Activated CD4-positive, alpha-beta memory T cell treated with anti-CD3 and anti-CD28 coated beads, Interleukin-2, amount 10 ng/mL, durations not matched to agents 7 days and 5 days (primary cell): ENCODE results near the gene FSD2. TPM values are rescaled to one million over a fixed set of nuclear protein-coding genes. Genes with fewer than 3 reads are reported as not detected.
A peak's percentile ranks its signal among the peaks of the same experiment; 100 is the strongest.

Source experiments
- CTCF ChIA-PET: fragments of 350-600 bp; sonication (Branson Sonifier 250); formaldehyde crosslinking; loops from one replicate; lab custom pipeline; 2021; ENCODE audit warnings: antibody characterized with exemption, inconsistent platforms; lab: Charles Lee
- POLR2A ChIA-PET: fragments of 350-600 bp; sonication (Branson Sonifier 250); formaldehyde crosslinking; loops from one replicate; lab custom pipeline; 2021; ENCODE audit warnings: antibody characterized with exemption; lab: Charles Lee
- DNase-seq: peaks from one replicate; pipeline ENCODE4 v3.0.0-alpha.2; 2020
- H3K27ac Mint-ChIP-seq: one replicate; pipeline ENCODE4 v1.8.0; 2021; ENCODE audit warnings: mild to moderate bottlenecking, mixed read lengths
- H3K27me3 Mint-ChIP-seq: one replicate; pipeline ENCODE4 v1.8.0; 2021; ENCODE audit warnings: mixed read lengths
- H3K36me3 Mint-ChIP-seq: one replicate; pipeline ENCODE4 v1.8.0; 2021; ENCODE audit warnings: low read depth, mixed read lengths
- H3K4me1 Mint-ChIP-seq: one replicate; pipeline ENCODE4 v1.8.0; 2021; ENCODE audit warnings: mixed read lengths
- H3K4me3 Mint-ChIP-seq: one replicate; pipeline ENCODE4 v1.8.0; 2021; ENCODE audit warnings: mild to moderate bottlenecking, mixed read lengths
- H3K9me3 Mint-ChIP-seq: one replicate; pipeline ENCODE4 v1.8.0; 2021; ENCODE audit warnings: mixed read lengths
- total RNA-seq, 2 experiments: library from RNA; stranded (reverse); gene quantifications; one replicate each; pipeline ENCODE4 v1.2.3, GENCODE V29; 2021

The FSD2 gene
- total RNA-seq, 2 experiments from 2014 or later = not detected

DNA sequence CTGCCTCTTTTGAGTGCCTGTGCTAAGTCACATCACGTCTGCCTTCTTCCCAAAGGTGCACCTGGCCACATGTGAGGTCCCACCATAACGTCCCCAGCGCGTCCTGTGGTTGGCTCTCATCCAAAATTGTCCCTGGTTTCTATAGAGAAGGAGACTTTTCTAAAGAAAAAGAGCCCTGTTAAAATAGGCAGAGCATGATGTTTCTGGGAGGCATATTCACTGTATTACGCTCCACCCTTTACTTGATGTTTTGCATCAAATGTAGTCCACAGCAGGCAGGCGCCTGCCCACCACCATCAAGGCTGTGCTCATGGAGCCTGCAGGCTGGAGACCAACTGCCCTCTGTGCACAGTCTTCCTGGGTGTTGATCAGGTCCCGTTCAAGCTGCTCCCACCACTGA, 39.8 kb upstream of the FSD2 start:
- no peaks in the 10 kb centered on the region for H3K9me3 Mint-ChIP-seq
- peaks cover 6% of the 10 kb centered on the region for H3K4me1 Mint-ChIP-seq
- CTCF ChIA-PET = interaction anchor here (1.0 kb wide), 2 partner anchors 13 to 154 kb away, joined by 3 read pairs; no protein-coding TSS in a partner anchor
- peaks cover 11% of the 10 kb centered on the region for H3K27me3 Mint-ChIP-seq
- H3K4me3 Mint-ChIP-seq = no peak overlapping the region
- DNase-seq = no peak
- peaks cover 15% of the 10 kb centered on the region for H3K36me3 Mint-ChIP-seq
- no peak overlapping the region for H3K27ac Mint-ChIP-seq
- POLR2A ChIA-PET = interaction anchor here (1.4 kb wide), 1 partner anchor 95 kb away, joined by 3 read pairs; no protein-coding TSS in a partner anchor

DNA sequence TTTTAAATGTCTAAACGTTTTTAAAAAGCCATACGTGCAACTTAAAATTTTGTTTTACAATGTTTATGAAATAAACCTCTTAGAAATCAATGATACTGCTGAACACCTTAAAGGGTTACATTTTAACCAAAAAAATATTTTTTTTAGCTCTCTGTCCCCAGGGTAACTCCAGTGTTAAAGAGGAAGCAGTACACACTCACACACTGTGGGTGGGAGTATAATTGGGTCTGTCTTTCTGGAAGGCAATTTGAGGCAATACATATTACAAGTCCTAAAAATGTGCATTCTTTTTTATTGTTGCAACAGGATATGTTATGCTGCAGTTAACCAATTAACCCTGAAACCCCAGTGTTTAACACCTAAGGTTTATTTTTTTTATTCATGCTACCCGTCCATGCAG, 37.7 kb upstream of the FSD2 start:
- no peak overlapping the region for H3K27ac Mint-ChIP-seq
- no peak overlapping the region for H3K4me3 Mint-ChIP-seq
- no peaks in the 10 kb centered on the region for H3K9me3 Mint-ChIP-seq
- ChIA-PET POLR2A (no interaction called here), CTCF (no interaction called here)
- no peaks in the 10 kb centered on the region for H3K4me1 Mint-ChIP-seq
- DNase-seq = no peak
- H3K36me3 Mint-ChIP-seq = peaks cover 11% of the 10 kb centered on the region
- peaks cover 11% of the 10 kb centered on the region for H3K27me3 Mint-ChIP-seq

DNA sequence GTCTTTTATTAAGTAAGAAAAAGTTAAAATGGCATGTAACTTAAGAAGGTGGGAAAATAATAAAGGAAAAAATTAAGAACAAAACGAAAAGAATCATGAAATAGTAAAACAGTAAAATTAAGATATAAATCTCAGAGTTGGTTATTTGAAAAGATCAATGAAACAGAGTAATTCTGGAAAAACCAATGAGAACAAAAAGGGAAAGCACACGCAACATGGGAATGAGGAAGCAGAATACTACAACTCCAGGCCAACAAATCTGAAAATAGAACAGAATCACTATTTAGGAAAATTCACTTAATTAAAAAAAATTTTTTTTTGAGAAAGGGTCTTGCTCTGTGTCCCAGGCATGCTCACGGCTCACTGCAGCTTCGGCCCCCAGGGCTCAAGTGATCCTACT, 34.3 kb upstream of the FSD2 start:
- CTCF ChIA-PET = no interaction called here
- no peaks in the 10 kb centered on the region for H3K4me1 Mint-ChIP-seq
- POLR2A ChIA-PET = no interaction called here
- no peak overlapping the region for H3K4me3 Mint-ChIP-seq
- no peak overlapping the region for H3K27ac Mint-ChIP-seq
- peaks cover 9% of the 10 kb centered on the region for H3K27me3 Mint-ChIP-seq
- no peak for DNase-seq
- H3K9me3 Mint-ChIP-seq = no peaks in the 10 kb centered on the region
- H3K36me3 Mint-ChIP-seq = peaks cover 42% of the 10 kb centered on the region

DNA sequence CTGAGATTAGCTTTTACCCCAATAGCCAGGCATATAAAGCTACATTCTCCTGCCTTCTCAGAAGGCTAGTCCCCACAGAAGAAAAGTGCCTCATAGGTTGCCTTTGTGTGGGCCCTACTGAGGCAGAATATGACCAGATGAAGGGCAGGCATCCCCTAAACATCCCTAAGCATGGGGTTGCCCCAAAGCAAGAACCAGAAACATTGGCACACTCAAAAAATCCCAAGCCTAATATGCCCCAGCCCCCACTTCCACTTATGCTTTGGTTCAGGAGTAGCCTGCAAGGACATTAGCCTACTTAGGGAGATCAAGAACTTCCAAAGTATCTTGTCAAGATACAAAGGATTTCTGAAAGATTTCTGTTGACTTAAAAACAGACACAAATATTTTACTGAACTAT, 33.3 kb upstream of the FSD2 start:
- POLR2A ChIA-PET = no interaction called here
- H3K27ac Mint-ChIP-seq = no peak overlapping the region
- no peaks in the 10 kb centered on the region for H3K9me3 Mint-ChIP-seq
- no peaks in the 10 kb centered on the region for H3K4me1 Mint-ChIP-seq
- H3K4me3 Mint-ChIP-seq = no peak overlapping the region
- DNase-seq = no peak
- peaks cover 3% of the 10 kb centered on the region for H3K27me3 Mint-ChIP-seq
- peaks cover 50% of the 10 kb centered on the region for H3K36me3 Mint-ChIP-seq
- CTCF ChIA-PET = interaction anchor here (0.9 to 1.4 kb wide), 2 partner anchors 10 to 161 kb away, joined by 3 to 4 read pairs; no protein-coding TSS in a partner anchor

DNA sequence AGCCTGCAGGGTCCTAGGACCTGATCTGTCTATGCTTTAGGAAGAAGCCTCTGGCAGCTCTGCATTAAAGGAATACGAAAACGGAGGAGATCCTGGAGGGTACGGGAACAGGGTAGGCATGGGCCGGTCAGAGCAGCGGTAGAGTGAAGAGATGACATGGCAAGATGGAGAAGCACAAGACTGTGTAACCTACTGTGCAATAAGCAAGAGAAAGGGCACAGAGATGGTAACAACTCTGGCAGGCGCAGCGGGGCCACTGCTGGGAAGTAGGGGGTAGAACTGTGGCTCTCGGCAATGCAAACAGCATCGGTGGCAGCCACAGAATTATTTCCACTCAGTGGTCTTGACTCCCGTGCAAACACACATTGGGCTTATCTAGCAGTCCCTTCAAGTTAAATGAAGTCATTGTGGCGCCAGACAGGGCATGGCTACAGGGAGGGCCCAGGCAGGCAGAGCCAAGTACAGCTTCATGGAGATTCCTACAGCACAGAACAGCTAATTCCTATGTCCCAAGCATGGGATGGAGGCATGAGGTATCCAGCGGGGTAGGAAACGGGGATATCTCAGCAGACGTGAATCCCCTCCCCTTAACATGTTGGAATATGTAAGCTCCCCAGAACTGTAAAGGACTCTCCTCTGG, 32.3 kb upstream of the FSD2 start:
- Mint-ChIP-seq H3K4me1 (peaks cover 2% of the 10 kb centered on the region), H3K9me3 (no peaks in the 10 kb centered on the region), H3K27ac (no peak overlapping the region), H3K36me3 (peaks cover 54% of the 10 kb centered on the region), H3K27me3 (peaks cover 3% of the 10 kb centered on the region), H3K4me3 (no peak overlapping the region)
- ChIA-PET POLR2A (no interaction called here), CTCF (interaction anchor here (0.9 to 1.4 kb wide), 2 partner anchors 11 to 162 kb away, joined by 3 to 4 read pairs; no protein-coding TSS in a partner anchor)
- no peak for DNase-seq

DNA sequence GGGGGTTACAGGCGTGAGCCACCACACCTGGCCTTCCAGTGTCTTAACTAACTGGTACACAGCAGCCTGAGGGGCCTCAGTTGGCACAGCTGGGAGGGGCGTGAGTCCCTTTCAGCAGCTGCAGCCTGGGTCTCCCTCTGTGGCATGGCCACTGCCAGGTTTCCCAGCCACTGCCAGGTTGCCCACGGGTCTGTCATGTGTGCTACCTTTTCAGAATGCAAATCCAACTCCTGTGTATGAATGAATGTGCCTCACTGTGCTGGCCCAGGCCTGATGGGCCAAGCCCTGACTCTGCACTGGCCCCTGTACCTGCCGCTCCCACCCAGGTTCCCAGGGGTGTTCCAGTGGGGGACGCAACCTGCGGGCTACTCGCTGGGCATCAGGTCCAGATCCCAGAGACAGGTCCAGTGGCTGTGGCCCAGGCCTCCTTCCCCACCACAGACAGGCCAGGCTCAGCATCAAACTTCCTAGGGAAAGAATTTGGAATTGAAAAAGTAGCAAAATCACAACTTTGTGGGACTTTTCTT, 29.6 kb upstream of the FSD2 start:
- no peak for DNase-seq
- Mint-ChIP-seq H3K27me3 (no peaks in the 10 kb centered on the region), H3K27ac (no peak overlapping the region), H3K4me3 (no peak overlapping the region), H3K36me3 (peaks cover 76% of the 10 kb centered on the region), H3K9me3 (no peaks in the 10 kb centered on the region), H3K4me1 (peaks cover 30% of the 10 kb centered on the region)
- ChIA-PET CTCF (no interaction called here), POLR2A (no interaction called here)

DNA sequence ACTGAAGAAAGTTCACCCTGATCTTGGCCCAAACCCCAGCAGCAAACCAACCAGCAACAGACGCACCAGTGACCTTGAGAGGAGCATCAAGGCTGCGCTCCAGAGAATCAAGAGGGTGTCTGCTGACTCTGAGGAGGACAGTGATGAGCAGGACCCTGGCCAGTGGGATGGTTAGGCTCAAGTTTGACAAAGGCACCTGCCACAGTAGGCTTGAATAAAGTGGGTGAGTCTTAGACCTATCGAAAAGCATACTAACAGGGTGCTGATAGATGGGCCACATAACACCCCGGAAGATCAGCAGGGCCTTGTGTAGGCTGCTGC, 27.5 kb upstream of the FSD2 start:
- POLR2A ChIA-PET = interaction anchor here (0.7 to 1.9 kb wide), 9 partner anchors 9 to 293 kb away, joined by 3 to 35 read pairs (median 4); partner anchors contain the start of genes RAMAC, RPS17 and WHAMM
- DNase-seq = no peak
- Mint-ChIP-seq H3K9me3 (no peaks in the 10 kb centered on the region), H3K4me1 (peaks cover 42% of the 10 kb centered on the region), H3K27ac (peak overlapping the region; percentile 71), H3K27me3 (no peaks in the 10 kb centered on the region), H3K36me3 (peaks cover 92% of the 10 kb centered on the region), H3K4me3 (no peak overlapping the region)
- CTCF ChIA-PET = interaction anchor here (0.9 to 2.6 kb wide), 7 partner anchors 10 to 177 kb away, joined by 3 to 17 read pairs (median 9); partner anchors contain the start of gene C15orf40

DNA sequence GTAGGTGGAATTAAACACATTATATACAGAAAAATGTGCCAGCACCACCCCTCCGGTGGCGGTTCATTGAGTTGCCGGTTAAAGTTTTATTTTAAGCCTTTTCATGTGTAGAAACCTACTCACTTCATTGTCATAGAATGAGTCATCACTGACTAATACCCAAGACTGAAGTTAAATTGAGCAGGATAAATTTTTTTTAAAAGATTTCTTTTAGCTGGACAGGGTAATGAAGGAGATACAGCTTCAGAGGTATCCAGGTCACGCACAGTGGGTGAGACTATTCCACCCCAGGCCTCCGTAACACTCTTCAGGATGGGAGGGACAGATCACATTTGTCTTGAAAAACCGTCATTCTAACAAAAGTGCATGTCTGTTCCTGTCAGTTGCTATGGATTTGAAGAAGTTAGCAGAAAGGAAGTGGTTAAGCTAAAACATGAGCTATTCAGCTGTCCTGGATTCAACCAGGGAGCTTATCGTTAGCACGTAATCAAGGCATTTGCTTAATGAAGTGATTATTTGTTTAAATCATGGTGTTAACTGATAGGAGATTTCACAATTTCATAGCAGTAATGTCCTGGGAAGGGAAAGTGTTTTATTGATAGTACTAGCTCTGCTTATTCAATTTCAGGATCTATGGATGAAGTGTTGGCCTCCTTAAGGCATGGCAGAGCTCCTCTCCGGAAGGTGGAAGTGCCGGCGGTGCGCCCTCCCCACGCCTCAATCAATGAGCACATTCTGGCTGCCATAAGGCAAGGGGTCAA, 26.9 kb upstream of the FSD2 start:
- H3K27me3 Mint-ChIP-seq = no peaks in the 10 kb centered on the region
- ChIA-PET POLR2A (interaction anchor here (1.0 to 1.9 kb wide), 9 partner anchors 10 to 293 kb away, joined by 3 to 35 read pairs (median 4); partner anchors contain the start of genes RAMAC, RPS17 and WHAMM), CTCF (interaction anchor here (0.6 to 2.6 kb wide), 9 partner anchors 9 to 178 kb away, joined by 3 to 17 read pairs (median 4); partner anchors contain the start of gene C15orf40)
- peak overlapping the region; percentile 71 for H3K27ac Mint-ChIP-seq
- H3K4me3 Mint-ChIP-seq = no peak overlapping the region
- H3K4me1 Mint-ChIP-seq = peaks cover 44% of the 10 kb centered on the region
- peaks cover 92% of the 10 kb centered on the region for H3K36me3 Mint-ChIP-seq
- DNase-seq = peak; percentile 46
- no peaks in the 10 kb centered on the region for H3K9me3 Mint-ChIP-seq

DNA sequence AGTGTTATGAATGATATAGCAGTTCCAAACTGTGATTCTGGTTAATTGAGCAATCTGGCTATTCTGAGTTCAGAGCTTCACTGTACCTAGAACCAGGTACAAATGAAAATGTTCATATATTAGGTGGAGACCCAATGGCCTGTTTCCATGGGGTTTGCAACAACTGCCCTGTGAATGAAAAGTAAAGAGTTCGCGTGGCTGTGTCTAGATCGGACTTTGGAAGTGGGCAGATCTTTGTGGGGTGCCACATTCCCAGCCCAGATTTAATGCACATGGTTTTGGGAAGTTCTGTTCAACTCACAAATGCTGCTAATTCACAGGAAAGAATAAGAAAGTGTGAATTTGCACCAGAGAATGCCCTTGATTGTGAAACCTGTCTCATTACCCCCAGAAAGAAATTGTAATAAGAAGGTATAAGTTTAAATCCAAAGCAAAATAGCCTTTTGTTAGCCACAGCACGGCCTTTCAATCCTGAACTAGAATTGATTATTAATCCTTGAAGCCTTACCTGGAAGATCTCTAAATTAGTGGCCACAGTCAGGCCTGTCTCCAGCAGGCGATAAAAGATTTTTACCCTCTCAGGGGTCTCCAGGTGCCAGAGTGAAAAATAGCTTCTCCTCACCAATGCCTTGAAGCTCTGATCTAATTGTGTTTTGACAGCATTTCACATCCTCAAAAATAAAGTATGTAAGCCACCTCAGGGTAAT, 26.2 kb upstream of the FSD2 start:
- ChIA-PET POLR2A (interaction anchor here (1.0 to 1.9 kb wide), 8 partner anchors 10 to 292 kb away, joined by 3 to 35 read pairs (median 4); partner anchors contain the start of genes RAMAC, RPS17 and WHAMM), CTCF (interaction anchor here (0.6 to 2.6 kb wide), 8 partner anchors 8 to 179 kb away, joined by 3 to 17 read pairs (median 6); partner anchors contain the start of gene C15orf40)
- Mint-ChIP-seq H3K4me3 (no peak overlapping the region), H3K9me3 (no peaks in the 10 kb centered on the region), H3K27me3 (no peaks in the 10 kb centered on the region), H3K36me3 (peaks cover 92% of the 10 kb centered on the region), H3K4me1 (peaks cover 44% of the 10 kb centered on the region), H3K27ac (peak overlapping the region; percentile 71)
- DNase-seq = no peak

DNA sequence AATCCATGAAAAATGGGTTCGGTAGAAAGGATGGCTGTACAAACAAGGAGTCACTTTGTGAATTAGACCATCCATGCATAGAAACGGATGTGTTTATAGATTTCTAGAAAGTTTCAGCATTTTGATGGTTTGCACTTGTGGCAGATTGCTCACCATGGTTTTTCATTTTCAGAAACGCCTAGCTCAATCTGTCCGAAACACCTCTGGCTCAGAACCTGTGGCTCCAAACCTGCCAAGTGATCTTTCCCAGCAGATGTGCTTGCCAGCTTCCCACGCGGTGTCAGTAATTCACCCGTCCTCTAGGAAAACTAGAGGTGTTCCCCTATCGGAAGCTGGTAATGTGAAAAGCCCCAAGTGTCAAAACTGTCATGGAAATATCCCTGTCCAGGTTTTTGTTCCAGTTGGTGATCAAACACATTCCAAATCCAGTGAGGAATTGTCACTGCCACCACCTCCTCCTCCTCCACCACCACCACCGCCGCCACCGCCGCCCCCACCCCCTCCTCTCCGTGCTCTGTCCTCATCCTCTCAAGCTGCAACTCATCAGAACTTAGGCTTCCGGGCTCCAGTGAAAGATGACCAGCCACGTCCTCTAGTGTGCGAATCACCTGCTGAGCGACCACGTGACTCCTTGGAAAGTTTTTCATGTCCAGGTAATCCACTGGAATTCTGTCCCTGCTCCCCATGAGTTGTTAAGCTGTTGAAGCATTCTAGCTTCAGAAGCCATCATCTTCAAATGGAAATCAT, 24.7 kb upstream of the FSD2 start:
- Mint-ChIP-seq H3K27me3 (no peaks in the 10 kb centered on the region), H3K9me3 (no peaks in the 10 kb centered on the region), H3K36me3 (peaks cover 91% of the 10 kb centered on the region), H3K4me1 (peaks cover 44% of the 10 kb centered on the region), H3K27ac (no peak overlapping the region), H3K4me3 (no peak overlapping the region)
- CTCF ChIA-PET = interaction anchor here (2.6 kb wide), 1 partner anchor 19 kb away, joined by 17 read pairs; no protein-coding TSS in a partner anchor
- POLR2A ChIA-PET = interaction anchor here (1.2 to 1.5 kb wide), 2 partner anchors 22 to 155 kb away, joined by 3 read pairs; partner anchors contain the start of gene RAMAC
- no peak for DNase-seq

DNA sequence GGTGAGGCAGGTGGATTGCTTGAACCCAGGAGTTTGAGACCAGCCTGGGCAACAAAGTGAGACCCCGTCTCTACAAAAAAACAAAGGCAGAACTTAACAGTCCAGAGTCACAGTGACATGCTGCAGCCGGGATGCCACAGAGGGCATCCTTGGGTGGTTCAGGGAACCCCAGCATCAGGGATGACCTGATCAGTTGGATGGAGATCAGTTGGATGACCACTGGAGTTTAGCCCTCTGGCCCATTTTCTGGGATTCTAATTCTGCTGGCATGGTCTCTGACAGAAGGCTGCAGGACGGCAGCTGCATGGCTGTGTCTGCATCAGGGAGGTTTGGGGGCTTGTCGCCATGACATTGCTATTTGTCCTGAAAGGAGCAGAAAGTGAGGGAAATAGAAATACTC, 23.4 kb upstream of the FSD2 start:
- Mint-ChIP-seq H3K36me3 (peaks cover 83% of the 10 kb centered on the region), H3K27ac (no peak overlapping the region), H3K9me3 (no peaks in the 10 kb centered on the region), H3K4me1 (peaks cover 44% of the 10 kb centered on the region), H3K27me3 (no peaks in the 10 kb centered on the region), H3K4me3 (no peak overlapping the region)
- ChIA-PET CTCF (interaction anchor here (0.9 kb wide), 1 partner anchor 182 kb away, joined by 3 read pairs; the partner anchor contains the start of gene C15orf40), POLR2A (interaction anchor here (1.3 kb wide), 1 partner anchor 18 kb away, joined by 5 read pairs; no protein-coding TSS in a partner anchor)
- DNase-seq = no peak
